K562 (cell line): ENCODE results near the gene HMGN1. TPM values are rescaled to one million over a fixed set of nuclear protein-coding genes. Genes with fewer than 3 reads are reported as not detected.

ENCODE experiments used
- ATAC-seq: fragments of 200-7000 bp; cut with Tn5 transposase; 3 replicates; pipeline ENCODE4 v1.9.1; 2020; ENCODE audit warnings: moderate library complexity
- BruUV-seq: library from RNA; stranded (reverse); fragments of 400-500 nt; replicated peaks from 2 replicates; lab custom pipeline; 2021; lab: Mats Ljungman, UMichigan
- CTCF ChIA-PET: fragments of 300-600 bp; formaldehyde crosslinking; extraction: SDS; loops from one replicate; lab custom pipeline; 2021; ENCODE audit warnings: low intra/inter-chr PET ratio; lab: Yijun Ruan, JAX
- POLR2A ChIA-PET: fragments of 300-600, 350-650 bp; sonication (Branson Sonifier 250); formaldehyde crosslinking; extraction: SDS; loops from one replicate; lab custom pipeline; 2021; ENCODE audit warnings: antibody characterized with exemption, inconsistent platforms; lab: Yijun Ruan, JAX
- DNase-seq, 4 experiments: peaks; one replicate each; pipeline versions ENCODE4 v3.0.0 to v3.0.0-alpha.2; 2011 to 2018; ENCODE audit warnings: low spot score in 3 of 4, mixed read lengths in 3 of 4; ENCODE audit errors: extremely low read depth in 1 of 4
- FAIRE-seq: peaks from 2 replicates; lab custom pipeline; 2011; peaks lifted over from hg19 to GRCh38; lab: Jason Lieb, UNC
- H2AFZ ChIP-seq: 2 replicates; pipeline ENCODE4 v1.6.0; 2011; ENCODE audit warnings: low read depth, low read length, control low read depth, inconsistent platforms
- H3K27ac ChIP-seq: fragments of 200-600 bp; 3 replicates; pipeline ENCODE4 v1.8.0; 2011; ENCODE audit warnings: low read depth, mild to moderate bottlenecking, control low read depth, inconsistent platforms, low read length, moderate library complexity, mixed read lengths; ENCODE audit errors: extremely low read depth
- H3K27me3 ChIP-seq, 2 experiments: fragments of 300-600 bp in 1 of 2; 2 replicates in 1 of 2; 3 replicates in 1 of 2; pipeline versions ENCODE4 v1.6.0 to v1.8.0; 2011; ENCODE audit warnings: inconsistent platforms in 2 of 2, low read length in 2 of 2, mild to moderate bottlenecking in 1 of 2, mixed read lengths in 1 of 2, moderate library complexity in 1 of 2; ENCODE audit not compliant: control insufficient read depth in 2 of 2, insufficient read depth in 2 of 2
- H3K36me3 ChIP-seq: fragments of 300-600 bp; 3 replicates; pipeline ENCODE4 v1.8.0; 2011; ENCODE audit warnings: mild to moderate bottlenecking, low read length, inconsistent platforms; ENCODE audit not compliant: control insufficient read depth, insufficient read depth
- H3K4me1 ChIP-seq, 2 experiments: fragments of 200-600 bp in 1 of 2; replicated peaks in 1 of 2; 2 replicates in 1 of 2; 3 replicates in 1 of 2; pipeline versions ENCODE4 v1.5.1 to v1.8.0; 2011; ENCODE audit warnings: inconsistent platforms in 2 of 2, low read length in 2 of 2, mild to moderate bottlenecking in 1 of 2, mixed read lengths in 1 of 2, moderate library complexity in 1 of 2; ENCODE audit not compliant: control insufficient read depth in 2 of 2, insufficient read depth in 2 of 2
- H3K4me2 ChIP-seq: 2 replicates; pipeline ENCODE4 v1.6.1; 2011; ENCODE audit warnings: low read length, control low read depth, inconsistent platforms, mixed read lengths; ENCODE audit not compliant: insufficient read depth
- H3K4me3 ChIP-seq: fragments of 200-600 bp; sonication (generic), shearing (Covaris generic); 2 replicates; pipeline ENCODE4 v1.5.1; 2016; ENCODE audit warnings: control low read depth, inconsistent platforms
- H3K79me2 ChIP-seq: fragments of 200-600 bp; 3 replicates; pipeline ENCODE4 v1.8.0; 2011; ENCODE audit warnings: low read length, inconsistent platforms; ENCODE audit not compliant: control insufficient read depth, insufficient read depth
- H3K9ac ChIP-seq, 2 experiments: 2 replicates each; pipeline versions ENCODE4 v1.6.0 to v1.6.1; 2011; ENCODE audit warnings: low read depth in 2 of 2, low read length in 2 of 2, control low read depth in 1 of 2, inconsistent platforms in 1 of 2, mild to moderate bottlenecking in 1 of 2, mixed read lengths in 1 of 2; ENCODE audit not compliant: insufficient read depth in 1 of 2
- H3K9me1 ChIP-seq: one replicate; pipeline ENCODE4 v1.6.0; 2011; ENCODE audit warnings: inconsistent platforms, mild to moderate bottlenecking, low read length, moderate library complexity; ENCODE audit not compliant: control insufficient read depth, insufficient read depth
- H3K9me3 ChIP-seq: replicated peaks from 2 replicates; pipeline ENCODE4 v1.5.1; 2011; ENCODE audit warnings: low read depth, low read length, inconsistent platforms; ENCODE audit not compliant: control insufficient read depth, insufficient read depth
- H4K20me1 ChIP-seq: replicated peaks from 2 replicates; pipeline ENCODE4 v1.6.1; 2011; ENCODE audit warnings: low read length, inconsistent platforms, mixed read lengths; ENCODE audit not compliant: control insufficient read depth, insufficient read depth
- ATF4 ChIP-seq: fragments of 450-650 bp; formaldehyde crosslinking; IDR thresholded peaks from 2 replicates; pipeline ENCODE4 v1.4.0; 2022; ENCODE audit warnings: mild to moderate bottlenecking, moderate library complexity
- GATAD2A ChIP-seq: fragments of 450-650 bp; IDR thresholded peaks from 2 replicates; pipeline ENCODE4 v1.6.1; 2017
- KLF1 ChIP-seq: fragments of 450-650 bp; IDR thresholded peaks from 2 replicates; pipeline ENCODE4 v1.6.1; 2016; ENCODE audit warnings: missing genetic modification characterization, missing compliant biosample characterization
- KLF13 ChIP-seq: fragments of 450-650 bp; IDR thresholded peaks from 2 replicates; pipeline ENCODE4 v1.6.1; 2016; ENCODE audit warnings: missing genetic modification characterization, low read depth, mild to moderate bottlenecking, missing compliant biosample characterization, moderate library complexity, borderline replicate concordance
- LCOR ChIP-seq: sonication (generic); formaldehyde crosslinking; IDR thresholded peaks from 2 replicates; pipeline ENCODE4 v1.8.0; 2022; ENCODE audit warnings: mild to moderate bottlenecking, missing genetic modification reagents
- MYC ChIP-seq, 2 experiments: fragments of 250-450 bp in 1 of 2; sonication (Bioruptor Pico) in 1 of 2; IDR thresholded peaks; 2 replicates each; pipeline versions ENCODE4 v1.5.1 to v1.6.1; 2012 to 2021; ENCODE audit warnings: low read depth in 2 of 2, borderline replicate concordance in 1 of 2, improper control_type of control experiment in 1 of 2, low read length in 1 of 2, mild to moderate bottlenecking in 1 of 2, moderate library complexity in 1 of 2
- NCOA6 ChIP-seq: fragments of 450-650 bp; IDR thresholded peaks from 2 replicates; pipeline ENCODE4 v1.6.1; 2017; ENCODE audit warnings: mild to moderate bottlenecking
- PTTG1 ChIP-seq: fragments of 450-650 bp; IDR thresholded peaks from 2 replicates; pipeline ENCODE4 v1.6.1; 2016; ENCODE audit warnings: low read depth, mild to moderate bottlenecking, missing genetic modification characterization, missing compliant biosample characterization
- ZFP1 ChIP-seq: fragments of 450-650 bp; formaldehyde crosslinking; IDR thresholded peaks from 2 replicates; pipeline ENCODE4 v1.4.0; 2020; ENCODE audit warnings: mild to moderate bottlenecking, mixed read lengths
- whole genome bisulfite sequencing: fragments of 100-300 bp; shearing (Covaris generic); methylation state at CpG from one replicate; pipeline ENCODE4 v1.1.6; 2016; ENCODE audit warnings: low coverage, mixed read lengths; ENCODE audit not compliant: insufficient coverage; ENCODE audit errors: missing lambda C conversion rate; 5-methylcytosine and 5-hydroxymethylcytosine counted together
- in situ Hi-C: fragments of 300-500 bp; cut with MboI; formaldehyde crosslinking; loops from 4 replicates; pipeline ENCODE4 v1.15.0; 2018; ENCODE audit warnings: inconsistent platforms, mixed read lengths
- intact Hi-C: fragments of 100-400 bp; cut with micrococcal nuclease; formaldehyde crosslinking; loops from 2 replicates; pipeline ENCODE4 v1.14.2; 2022
- polyA plus RNA-seq, 8 experiments: library from polyadenylated mRNA; depleted of rRNA in 4 of 8; stranded (reverse) in 5 of 8; unstranded in 3 of 8; fragments of >200 nt; fragmentation: Nextera tagmentation in 2 of 8; fragmentation: Illumina TruSeq in 1 of 8; extraction: Ambion mirVana in 2 of 8; extraction: Trizol in 1 of 8; gene quantifications; 2 replicates each; pipeline versions ENCODE4 v1.2.1 to v1.2.3, GENCODE V29; 2011 to 2014; ENCODE audit warnings: inconsistent platforms in 1 of 8, missing spikeins in 1 of 8
- total RNA-seq, 7 experiments: library from RNA; depleted of rRNA in 6 of 7; stranded (reverse); fragments of >200 nt in 6 of 7; fragmentation: Illumina TruSeq in 2 of 7; extraction: Trizol in 2 of 7; gene quantifications; 2 replicates each; pipeline versions ENCODE4 v1.2.1 to v1.2.3, GENCODE V29; 2011 to 2021; ENCODE audit warnings: low replicate concordance in 1 of 7
- TF ChIP-seq, protein P1 (sequence below), 3 experiments: fragments of 200-800 bp in 1 of 3; sonication (Bioruptor generic) in 1 of 3; sonication (generic) in 1 of 3; formaldehyde crosslinking in 1 of 3; IDR thresholded peaks; 2 replicates each; pipeline versions ENCODE4 v1.6.1 to v1.8.0; 2016 to 2022; ENCODE audit warnings: mild to moderate bottlenecking in 2 of 3, missing compliant biosample characterization in 2 of 3, missing genetic modification characterization in 2 of 3, missing genetic modification reagents in 1 of 3
- TF ChIP-seq, protein P2 (sequence below), 2 experiments: IDR thresholded peaks in 1 of 2; conservative IDR thresholded peaks in 1 of 2; 2 replicates each; pipeline ENCODE4 v1.6.1; 2016; ENCODE audit warnings: low read depth in 2 of 2, mild to moderate bottlenecking in 1 of 2, missing compliant biosample characterization in 1 of 2, missing genetic modification characterization in 1 of 2, moderate library complexity in 1 of 2
- TF ChIP-seq, protein P3 (sequence below): fragments of 250-450 bp; sonication (Bioruptor Pico); IDR thresholded peaks from 2 replicates; pipeline ENCODE4 v1.8.0; 2022; ENCODE audit warnings: moderate library complexity, mild to moderate bottlenecking, inconsistent platforms
- TF ChIP-seq, protein P4 (sequence below): fragments of 250-450 bp; sonication (Bioruptor Pico); IDR thresholded peaks from 2 replicates; pipeline ENCODE4 v1.4.0; 2020

Gene HMGN1
- total and polyA plus RNA-seq, 9 of the 15 experiments (the other 6 are each of a cell fraction or from before 2014, with no cell fraction given), result 124 to 626 (median 498) TPM

DNA sequence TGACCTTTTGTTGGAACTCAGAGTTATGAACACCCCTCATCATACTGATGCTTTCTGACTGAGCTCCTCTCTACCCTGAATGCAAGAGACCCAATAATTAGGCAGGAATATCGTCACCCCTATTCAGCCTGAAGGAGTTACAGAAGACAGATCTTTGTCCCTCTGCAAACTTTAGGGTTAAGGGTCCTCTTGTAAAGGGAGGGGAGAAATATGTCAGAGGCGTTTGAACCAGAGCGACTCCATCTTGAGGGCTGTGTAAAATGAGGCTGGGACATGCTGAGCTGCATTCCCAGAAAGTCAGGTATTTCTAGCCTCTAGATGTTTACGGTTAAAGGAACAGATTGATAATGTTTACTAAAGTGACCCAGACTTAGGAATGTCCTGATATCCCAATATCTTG is 10.5 kb upstream of the HMGN1 start:
- 53% methylated on average over 4 of the region's 4 CpGs for WGBS
- Histone ChIP-seq H2AFZ (peak overlapping the region; percentile 83), H3K9me3 (no peaks in the 10 kb centered on the region), H3K9ac (no peak overlapping the region), H3K27me3 (no peaks in the 10 kb centered on the region), H3K36me3 (no peaks in the 10 kb centered on the region), H4K20me1 (no peaks in the 10 kb centered on the region), H3K79me2 (no peaks in the 10 kb centered on the region), H3K4me2 (no peak overlapping the region), H3K4me3 (no peak overlapping the region), H3K27ac (no peak overlapping the region), H3K9me1 (no peaks in the 10 kb centered on the region), H3K4me1 (peaks cover 0 to 20% of the 10 kb centered on the region in 2 experiments; a peak in 3 of 5 replicates)
- in situ Hi-C loops, result no loop called here
- intact Hi-C loops, result no loop called here
- BruUV-seq, result no TSS peak
- ATAC-seq (no peak), DNase-seq (no peak), FAIRE-seq (no peak)
- POLR2A ChIA-PET, result interaction anchor here (0.7 to 3.2 kb wide), 6 partner anchors 9 to 20 kb away, joined by 3 to 13 read pairs (median 3); no protein-coding TSS in a partner anchor
- CTCF ChIA-PET, result no interaction called here
- no peak for TF ChIP-seq NCOA6
- peak; percentile 65 for TF ChIP-seq KLF1 (tag)
- TF ChIP-seq, protein P1, sequence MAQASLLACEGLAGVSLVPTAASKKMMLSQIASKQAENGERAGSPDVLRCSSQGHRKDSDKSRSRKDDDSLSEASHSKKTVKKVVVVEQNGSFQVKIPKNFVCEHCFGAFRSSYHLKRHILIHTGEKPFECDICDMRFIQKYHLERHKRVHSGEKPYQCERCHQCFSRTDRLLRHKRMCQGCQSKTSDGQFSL (CRISPR knock-in tag; IDR thresholded peaks at IDR 0.05), result no peak
- TF ChIP-seq, protein P1 (tag; IDR thresholded peaks at IDR 0.05), result peak in 1 of 2 experiments; percentile 95; a peak in 2 of 4 replicates
- peak; percentile 91 for TF ChIP-seq ATF4 (CRISPR knock-in tag)
- TF ChIP-seq ZFP1 (CRISPR knock-in tag), result 0 out of 2 replicates have a peak, but pooled peaks have one; percentile 67
- peak; percentile 59; the same call in 1 of the 2 replicates for TF ChIP-seq KLF13 (tag)
- TF ChIP-seq, protein P2, sequence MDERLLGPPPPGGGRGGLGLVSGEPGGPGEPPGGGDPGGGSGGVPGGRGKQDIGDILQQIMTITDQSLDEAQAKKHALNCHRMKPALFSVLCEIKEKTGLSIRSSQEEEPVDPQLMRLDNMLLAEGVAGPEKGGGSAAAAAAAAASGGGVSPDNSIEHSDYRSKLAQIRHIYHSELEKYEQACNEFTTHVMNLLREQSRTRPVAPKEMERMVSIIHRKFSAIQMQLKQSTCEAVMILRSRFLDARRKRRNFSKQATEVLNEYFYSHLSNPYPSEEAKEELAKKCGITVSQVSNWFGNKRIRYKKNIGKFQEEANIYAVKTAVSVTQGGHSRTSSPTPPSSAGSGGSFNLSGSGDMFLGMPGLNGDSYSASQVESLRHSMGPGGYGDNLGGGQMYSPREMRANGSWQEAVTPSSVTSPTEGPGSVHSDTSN (CRISPR knock-in tag; IDR thresholded peaks at IDR 0.05; ENCODE audit: low read depth), result no peak
- TF ChIP-seq, protein P2 (tag; conservative IDR thresholded peaks at IDR 0.05; ENCODE audit: low read depth), result 0 out of 2 replicates have a peak, but pooled peaks have one; percentile 40
- TF ChIP-seq, protein P3, sequence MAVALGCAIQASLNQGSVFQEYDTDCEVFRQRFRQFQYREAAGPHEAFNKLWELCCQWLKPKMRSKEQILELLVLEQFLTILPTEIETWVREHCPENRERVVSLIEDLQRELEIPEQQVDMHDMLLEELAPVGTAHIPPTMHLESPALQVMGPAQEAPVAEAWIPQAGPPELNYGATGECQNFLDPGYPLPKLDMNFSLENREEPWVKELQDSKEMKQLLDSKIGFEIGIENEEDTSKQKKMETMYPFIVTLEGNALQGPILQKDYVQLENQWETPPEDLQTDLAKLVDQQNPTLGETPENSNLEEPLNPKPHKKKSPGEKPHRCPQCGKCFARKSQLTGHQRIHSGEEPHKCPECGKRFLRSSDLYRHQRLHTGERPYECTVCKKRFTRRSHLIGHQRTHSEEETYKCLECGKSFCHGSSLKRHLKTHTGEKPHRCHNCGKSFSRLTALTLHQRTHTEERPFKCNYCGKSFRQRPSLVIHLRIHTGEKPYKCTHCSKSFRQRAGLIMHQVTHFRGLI (CRISPR knock-in tag), result peak; percentile 93
- TF ChIP-seq, protein P4, sequence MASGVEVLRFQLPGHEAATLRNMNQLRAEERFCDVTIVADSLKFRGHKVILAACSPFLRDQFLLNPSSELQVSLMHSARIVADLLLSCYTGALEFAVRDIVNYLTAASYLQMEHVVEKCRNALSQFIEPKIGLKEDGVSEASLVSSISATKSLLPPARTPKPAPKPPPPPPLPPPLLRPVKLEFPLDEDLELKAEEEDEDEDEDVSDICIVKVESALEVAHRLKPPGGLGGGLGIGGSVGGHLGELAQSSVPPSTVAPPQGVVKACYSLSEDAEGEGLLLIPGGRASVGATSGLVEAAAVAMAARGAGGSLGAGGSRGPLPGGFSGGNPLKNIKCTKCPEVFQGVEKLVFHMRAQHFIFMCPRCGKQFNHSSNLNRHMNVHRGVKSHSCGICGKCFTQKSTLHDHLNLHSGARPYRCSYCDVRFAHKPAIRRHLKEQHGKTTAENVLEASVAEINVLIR, result peak; percentile 74
- TF ChIP-seq LCOR (CRISPR knock-in tag), result no peak
- peak; percentile 95 for TF ChIP-seq PTTG1 (tag)
- TF ChIP-seq GATAD2A, result 0 out of 2 replicates have a peak, but pooled peaks have one; percentile 27
- TF ChIP-seq MYC (IDR thresholded peaks at IDR 0.05; ENCODE audit: low read depth, low read length), result no peak
- TF ChIP-seq MYC (CRISPR knock-in tag; IDR thresholded peaks at IDR 0.05; ENCODE audit: borderline replicate concordance, low read depth), result peak; percentile 88
